ENCODE results near the gene GCGR.
A peak's percentile ranks its signal among the peaks of the same experiment; 100 is the strongest.

The GCGR gene

DNA sequence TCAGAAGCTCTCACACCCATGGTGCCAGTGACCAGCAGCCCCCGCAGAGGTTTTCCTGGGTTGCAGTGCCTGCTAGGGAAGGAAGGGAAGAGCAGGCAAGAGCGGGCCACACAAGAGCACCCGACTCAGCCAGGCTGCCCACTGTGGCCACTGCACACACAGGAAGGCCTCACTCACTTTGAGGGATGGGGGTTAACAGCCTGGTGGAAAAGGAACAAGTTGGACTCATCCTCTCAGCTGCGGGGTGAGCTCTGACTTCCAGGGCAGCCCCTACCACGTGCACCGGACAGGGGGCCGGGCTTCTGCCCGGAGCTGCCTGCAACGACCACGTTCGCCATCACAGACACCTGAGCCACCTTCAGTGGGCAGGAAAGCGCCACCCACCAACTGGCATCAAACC lies 48.3 kb downstream of the GCGR start:
- DNase-seq = no peak

- DNase-seq = no peak
Observed at GRCh38 chr17:81854974-81855774, 51.2 kb downstream of the GCGR start.

GRCh38 chr17:81858170-81858966 lies 54.4 kb downstream of the GCGR start:
- no peak for DNase-seq

- no peak for DNase-seq
Observed at GRCh38 chr17:81858967-81859905, 55.3 kb downstream of the GCGR start.

- DNase-seq = no peak
Observed at GRCh38 chr17:81859906-81860755, 56.2 kb downstream of the GCGR start, which contains the start of gene P4HB. P4HB (minus strand) TSS chr17:81860535; CDS start chr17:81860471, 64 bp downstream.

DNA sequence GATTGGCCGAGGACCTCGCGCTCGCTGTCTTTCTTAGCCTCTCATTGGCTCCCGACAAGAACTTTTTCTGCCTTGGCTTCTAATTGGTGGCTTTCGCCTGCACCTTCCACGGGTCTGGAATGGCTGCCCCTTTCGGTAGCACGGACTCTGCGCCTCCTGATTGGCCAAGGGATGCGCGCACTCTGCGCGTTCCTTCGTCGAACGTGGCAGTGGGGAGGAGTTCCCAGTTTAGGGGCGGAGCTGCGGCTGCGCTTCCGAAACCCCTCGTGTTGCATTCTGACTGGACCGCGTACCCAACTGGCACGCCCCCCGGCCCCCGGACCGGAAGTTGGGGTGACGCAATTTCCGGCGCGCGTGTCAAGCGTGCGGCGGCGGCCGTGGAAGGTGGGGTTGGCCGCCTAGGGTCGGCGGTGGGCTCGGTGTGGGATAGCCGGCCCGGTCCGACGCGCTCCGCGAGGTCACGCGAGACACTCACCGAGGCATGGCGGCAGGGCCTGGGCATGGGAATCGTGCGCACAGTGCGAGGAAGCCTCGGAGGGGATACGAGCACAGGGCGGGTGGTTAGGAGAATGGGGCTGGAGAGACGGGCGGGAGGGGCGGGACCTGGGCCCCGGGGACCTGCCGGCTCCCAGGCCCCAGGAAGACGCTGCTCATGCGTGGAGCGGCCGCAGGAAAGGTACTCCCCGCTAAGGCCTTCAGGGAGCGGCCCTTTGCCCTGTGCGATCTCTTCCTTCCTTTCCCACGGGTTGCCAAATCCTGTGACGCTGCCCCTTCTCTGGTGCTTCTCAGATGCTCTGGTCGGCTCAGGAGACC lies 57.0 kb downstream of the GCGR start:
- peak; percentile 100 for DNase-seq

DNA sequence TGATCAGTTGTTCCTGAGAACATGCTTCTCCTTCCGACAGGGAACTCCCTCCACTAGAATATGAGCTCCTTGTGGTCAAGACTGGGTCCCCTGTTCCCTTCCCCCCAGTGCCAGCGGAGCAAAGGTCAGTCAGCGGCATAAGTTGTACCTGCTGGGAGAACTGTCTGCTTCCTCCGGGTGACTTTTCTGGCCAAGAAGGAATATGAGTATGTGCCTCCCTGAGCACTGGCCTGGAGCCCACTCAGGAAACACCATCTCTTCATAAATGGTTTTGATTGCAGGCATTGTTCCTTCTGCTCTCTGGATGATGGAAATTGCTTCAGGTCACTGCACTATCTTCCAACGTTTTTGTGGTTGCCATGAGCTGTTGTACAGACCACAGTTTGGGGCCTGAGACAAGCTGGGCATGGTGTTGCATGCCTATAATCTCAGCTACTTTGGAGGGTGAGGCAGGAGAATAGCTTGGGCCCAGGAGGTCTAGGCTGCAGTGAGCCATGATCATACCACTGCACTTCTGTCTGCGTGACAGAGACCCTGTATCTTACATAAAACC lies 59.2 kb downstream of the GCGR start:
- DNase-seq = no peak

Data from NCI-H1930 (cell line).